OCI-LY3 (cell line): ENCODE data around the gene LRP1B.
"Not testable (repeated sequence)": the region's sequence is repeated elsewhere in the genome, so short reads cannot be mapped to it uniquely, and the experiment has no call there.

ENCODE experiments used
- EZH2phosphoT487 ChIP-seq: fragments of 200-600 bp; shearing (Covaris generic); IDR thresholded peaks from 2 replicates; pipeline ENCODE4 v1.6.1; 2018; ENCODE audit warnings: antibody characterized with exemption, mixed run types, low read depth
- TF ChIP-seq, protein P1 (sequence below): fragments of 200-600, 300-600 bp; sonication (generic); IDR thresholded peaks from 2 replicates; pipeline ENCODE4 v1.5.1; 2014; ENCODE audit warnings: antibody characterized with exemption, low read length, low read depth

DNA sequence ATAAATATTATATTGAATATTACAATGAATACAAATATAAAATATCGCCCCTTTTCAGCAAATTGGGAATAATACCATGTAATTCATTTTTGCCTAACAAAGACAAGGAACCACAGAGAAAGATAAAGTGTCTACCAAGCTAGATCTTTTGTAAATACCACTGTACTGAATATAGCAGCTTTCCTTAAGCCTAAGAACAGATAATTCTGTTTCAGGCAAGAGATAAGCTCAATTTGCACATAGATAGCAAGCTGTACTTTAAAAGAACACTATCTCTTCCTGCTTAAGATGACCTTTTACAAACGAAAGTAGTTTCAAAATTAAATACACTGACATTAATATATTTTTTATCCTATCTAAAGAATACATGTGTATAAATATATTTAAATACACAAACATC, 43.2 kb downstream of the LRP1B start:
- TF ChIP-seq, protein P1, sequence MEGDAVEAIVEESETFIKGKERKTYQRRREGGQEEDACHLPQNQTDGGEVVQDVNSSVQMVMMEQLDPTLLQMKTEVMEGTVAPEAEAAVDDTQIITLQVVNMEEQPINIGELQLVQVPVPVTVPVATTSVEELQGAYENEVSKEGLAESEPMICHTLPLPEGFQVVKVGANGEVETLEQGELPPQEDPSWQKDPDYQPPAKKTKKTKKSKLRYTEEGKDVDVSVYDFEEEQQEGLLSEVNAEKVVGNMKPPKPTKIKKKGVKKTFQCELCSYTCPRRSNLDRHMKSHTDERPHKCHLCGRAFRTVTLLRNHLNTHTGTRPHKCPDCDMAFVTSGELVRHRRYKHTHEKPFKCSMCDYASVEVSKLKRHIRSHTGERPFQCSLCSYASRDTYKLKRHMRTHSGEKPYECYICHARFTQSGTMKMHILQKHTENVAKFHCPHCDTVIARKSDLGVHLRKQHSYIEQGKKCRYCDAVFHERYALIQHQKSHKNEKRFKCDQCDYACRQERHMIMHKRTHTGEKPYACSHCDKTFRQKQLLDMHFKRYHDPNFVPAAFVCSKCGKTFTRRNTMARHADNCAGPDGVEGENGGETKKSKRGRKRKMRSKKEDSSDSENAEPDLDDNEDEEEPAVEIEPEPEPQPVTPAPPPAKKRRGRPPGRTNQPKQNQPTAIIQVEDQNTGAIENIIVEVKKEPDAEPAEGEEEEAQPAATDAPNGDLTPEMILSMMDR = not testable (repeated sequence)
- TF ChIP-seq EZH2phosphoT487 = not testable (repeated sequence)
